ENCODE measurements around the gene CYB5R3. TPM values are rescaled to one million over a fixed set of nuclear protein-coding genes. Genes with fewer than 3 reads are reported as not detected.

CYB5R3 gene
- polyA plus RNA-seq, 1 of the 3 experiments (the other 2 are of a cell fraction): 106 TPM

- H2AFZ ChIP-seq (ENCODE audit: low read depth): no peak overlapping the region
- no peaks in the 10 kb centered on the region for H3K9me3 ChIP-seq
- H3F3A ChIP-seq (replicated peaks; ENCODE audit: insufficient read depth): no peaks in the 10 kb centered on the region
- no peak for DNase-seq
- no peaks in the 10 kb centered on the region; a peak in 1 of 4 replicates for H3K4me1 ChIP-seq (ENCODE audit: control insufficient read depth in 1 of 2, insufficient read depth in 2 of 2, low read depth in 1 of 2, low read length in 1 of 2)
- no peaks in the 10 kb centered on the region for H3K79me2 ChIP-seq (ENCODE audit: insufficient read depth)
- ChIA-PET CTCF (no interaction called here), POLR2A (interaction anchor here (0.7 kb wide), 1 partner anchor 22 kb away, joined by 3 read pairs; no protein-coding TSS in a partner anchor)
- H3K27ac ChIP-seq (ENCODE audit: low read depth in 2 of 2, low read length in 1 of 2): no peak overlapping the region
- H3K9me2 ChIP-seq: no peaks in the 10 kb centered on the region
- H3K36me3 ChIP-seq (replicated peaks in 1 of 2; ENCODE audit: control insufficient read depth in 1 of 2, insufficient read depth in 2 of 2, low read length in 1 of 2): peaks cover 0 to 21% of the 10 kb centered on the region in 2 experiments
- no peaks in the 10 kb centered on the region for H3K27me3 ChIP-seq (ENCODE audit: insufficient read depth)
- TF ChIP-seq RXRA (IDR thresholded peaks at IDR 0.05; ENCODE audit: borderline replicate concordance, low read depth) (no peak), TCF12 (IDR thresholded peaks at IDR 0.05) (no peak), TAF1 (IDR thresholded peaks at IDR 0.05; ENCODE audit: borderline replicate concordance, low read depth, low read length) (no peak), GATA2 (CRISPR knock-in tag; IDR thresholded peaks at IDR 0.05) (no peak), REST (IDR thresholded peaks at IDR 0.05; ENCODE audit: low read depth, low read length) (no peak), NFIC (IDR thresholded peaks at IDR 0.05; ENCODE audit: borderline replicate concordance) (no peak), JUND (IDR thresholded peaks at IDR 0.05) (no peak), CHD2 (IDR thresholded peaks at IDR 0.05; ENCODE audit: low read length, partially characterized antibody) (no peak), MAX (IDR thresholded peaks at IDR 0.05; ENCODE audit: low read depth) (no peak), MXI1 (IDR thresholded peaks at IDR 0.05; ENCODE audit: low read depth, low read length) (no peak), RAD21 (IDR thresholded peaks at IDR 0.05; ENCODE audit: low read length) (no peak), GABPA (IDR thresholded peaks at IDR 0.05; ENCODE audit: low read depth) (no peak), SMC3 (IDR thresholded peaks at IDR 0.05; ENCODE audit: low read depth, low read length) (no peak), MEF2A (IDR thresholded peaks at IDR 0.05; ENCODE audit: borderline replicate concordance, low read depth) (no peak), ELF1 (IDR thresholded peaks at IDR 0.05) (no peak)
- H3K4me2 ChIP-seq: no peak overlapping the region
- H4K20me1 ChIP-seq (ENCODE audit: insufficient read depth): no peaks in the 10 kb centered on the region
- H3K9ac ChIP-seq: no peak overlapping the region
- WGBS (ENCODE audit: low lambda C conversion rate): 100% methylated on average over 1 of the region's 1 CpG
- no peak overlapping the region for H3K4me3 ChIP-seq (ENCODE audit: low read depth in 2 of 2, low read length in 1 of 2)
These were observed 66.2 kb downstream of the CYB5R3 start for GRCh38 chr22:42582987-42583386.

Data from SK-N-SH (cell line).